RWPE2 (cell line): ENCODE data around the gene CLCF1.

Source experiments
- ATAC-seq: fragments of 200-7000 bp; cut with Tn5 transposase; 3 replicates; pipeline ENCODE4 v1.9.1; 2021; ENCODE audit warnings: low read depth
- DNase-seq: peaks from one replicate; pipeline ENCODE4 v3.0.0-alpha.2; 2020; ENCODE audit warnings: low spot score
- H3K27ac ChIP-seq: fragments of 450-650 bp; 2 replicates; pipeline ENCODE4 v1.5.1; 2017; ENCODE audit warnings: mild to moderate bottlenecking; ENCODE audit not compliant: poor library complexity, severe bottlenecking
- H3K27me3 ChIP-seq: fragments of 250-450 bp; sonication (Bioruptor Pico); 2 replicates; pipeline ENCODE4 v1.5.1; 2021; ENCODE audit warnings: mild to moderate bottlenecking, moderate library complexity; ENCODE audit not compliant: insufficient read depth, poor library complexity, severe bottlenecking
- H3K36me3 ChIP-seq: fragments of 250-450 bp; sonication (Bioruptor Pico); 2 replicates; pipeline ENCODE4 v1.5.1; 2020; ENCODE audit warnings: low read depth, mild to moderate bottlenecking, moderate library complexity
- H3K4me1 ChIP-seq: fragments of 250-450 bp; sonication (Bioruptor Pico); 2 replicates; pipeline ENCODE4 v1.5.1; 2021; ENCODE audit warnings: mild to moderate bottlenecking, moderate library complexity; ENCODE audit not compliant: insufficient read depth, poor library complexity, severe bottlenecking
- H3K4me3 ChIP-seq: fragments of 250-450 bp; sonication (Bioruptor Pico); 2 replicates; pipeline ENCODE4 v1.5.1; 2021; ENCODE audit warnings: mild to moderate bottlenecking, moderate library complexity; ENCODE audit not compliant: severe bottlenecking
- H3K9me3 ChIP-seq: fragments of 250-450 bp; sonication (Bioruptor Pico); 2 replicates; pipeline ENCODE4 v1.5.1; 2021; ENCODE audit warnings: mild to moderate bottlenecking, moderate library complexity; ENCODE audit not compliant: severe bottlenecking
- TF ChIP-seq, protein P1 (sequence below): fragments of 450-650 bp; IDR thresholded peaks from one replicate; pipeline ENCODE4 v1.5.1; 2017; ENCODE audit warnings: mild to moderate bottlenecking, moderate library complexity; ENCODE audit not compliant: poor library complexity, severe bottlenecking

CLCF1 gene

DNA sequence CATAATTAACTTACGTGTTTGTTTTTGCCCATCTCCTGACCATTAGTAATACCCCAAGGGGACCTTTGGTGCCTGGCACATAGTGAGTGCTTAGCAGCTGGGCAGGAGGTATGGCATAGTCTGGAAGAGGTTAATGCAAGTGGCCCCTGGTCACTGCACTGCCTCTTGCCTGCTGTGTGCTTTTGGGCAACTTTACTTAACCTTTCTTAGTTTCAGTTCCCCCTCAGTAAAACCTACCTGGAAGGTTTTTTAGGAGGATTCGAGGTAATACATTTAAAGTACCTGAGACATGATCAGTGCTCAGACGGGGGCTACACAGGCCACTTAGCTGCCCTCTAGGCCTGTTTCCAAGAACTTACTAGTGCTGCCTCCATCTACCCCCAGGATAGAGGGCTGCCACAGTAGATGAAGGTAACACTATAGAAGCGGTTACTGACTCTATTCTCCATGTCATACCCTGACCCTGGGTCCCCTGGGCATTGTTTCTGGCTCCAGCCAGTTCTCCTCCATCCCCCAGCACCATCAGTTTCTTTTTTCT is 23.4 kb downstream of the CLCF1 start:
- Histone ChIP-seq H3K36me3 (peaks cover 4% of the 10 kb centered on the region; the same call in 1 of the 2 replicates), H3K9me3 (no peaks in the 10 kb centered on the region), H3K4me1 (peaks cover 32% of the 10 kb centered on the region), H3K27me3 (no peaks in the 10 kb centered on the region), H3K27ac (no peak overlapping the region), H3K4me3 (no peak overlapping the region)
- ATAC-seq (no peak), DNase-seq (no peak)
- TF ChIP-seq, protein P1, sequence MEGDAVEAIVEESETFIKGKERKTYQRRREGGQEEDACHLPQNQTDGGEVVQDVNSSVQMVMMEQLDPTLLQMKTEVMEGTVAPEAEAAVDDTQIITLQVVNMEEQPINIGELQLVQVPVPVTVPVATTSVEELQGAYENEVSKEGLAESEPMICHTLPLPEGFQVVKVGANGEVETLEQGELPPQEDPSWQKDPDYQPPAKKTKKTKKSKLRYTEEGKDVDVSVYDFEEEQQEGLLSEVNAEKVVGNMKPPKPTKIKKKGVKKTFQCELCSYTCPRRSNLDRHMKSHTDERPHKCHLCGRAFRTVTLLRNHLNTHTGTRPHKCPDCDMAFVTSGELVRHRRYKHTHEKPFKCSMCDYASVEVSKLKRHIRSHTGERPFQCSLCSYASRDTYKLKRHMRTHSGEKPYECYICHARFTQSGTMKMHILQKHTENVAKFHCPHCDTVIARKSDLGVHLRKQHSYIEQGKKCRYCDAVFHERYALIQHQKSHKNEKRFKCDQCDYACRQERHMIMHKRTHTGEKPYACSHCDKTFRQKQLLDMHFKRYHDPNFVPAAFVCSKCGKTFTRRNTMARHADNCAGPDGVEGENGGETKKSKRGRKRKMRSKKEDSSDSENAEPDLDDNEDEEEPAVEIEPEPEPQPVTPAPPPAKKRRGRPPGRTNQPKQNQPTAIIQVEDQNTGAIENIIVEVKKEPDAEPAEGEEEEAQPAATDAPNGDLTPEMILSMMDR: no peak

DNA sequence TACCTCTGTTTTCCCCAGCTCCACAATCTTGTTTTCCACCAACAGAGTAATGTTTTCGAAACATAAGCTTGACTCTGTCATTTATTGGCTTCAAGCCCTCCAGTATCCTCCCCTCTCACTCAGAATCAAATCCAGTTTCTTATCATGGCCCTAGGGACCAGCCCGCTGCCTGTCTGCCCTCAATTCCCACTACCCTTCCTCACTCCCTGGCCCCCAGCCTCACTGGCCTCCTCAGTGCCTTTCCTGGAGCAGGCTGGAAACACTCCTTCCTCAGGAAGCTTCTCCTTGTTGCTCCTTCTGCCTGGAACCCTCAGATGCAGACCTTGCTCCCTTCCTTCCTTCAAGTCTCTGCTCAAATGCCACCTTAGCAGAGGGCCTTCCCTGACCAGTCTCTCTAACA is 23.9 kb downstream of the CLCF1 start:
- Histone ChIP-seq H3K4me3 (no peak overlapping the region), H3K36me3 (peaks cover 4% of the 10 kb centered on the region; the same call in 1 of the 2 replicates), H3K4me1 (peaks cover 27% of the 10 kb centered on the region), H3K27ac (no peak overlapping the region), H3K27me3 (no peaks in the 10 kb centered on the region), H3K9me3 (no peaks in the 10 kb centered on the region)
- ATAC-seq (no peak), DNase-seq (no peak)
- TF ChIP-seq, protein P1: no peak

DNA sequence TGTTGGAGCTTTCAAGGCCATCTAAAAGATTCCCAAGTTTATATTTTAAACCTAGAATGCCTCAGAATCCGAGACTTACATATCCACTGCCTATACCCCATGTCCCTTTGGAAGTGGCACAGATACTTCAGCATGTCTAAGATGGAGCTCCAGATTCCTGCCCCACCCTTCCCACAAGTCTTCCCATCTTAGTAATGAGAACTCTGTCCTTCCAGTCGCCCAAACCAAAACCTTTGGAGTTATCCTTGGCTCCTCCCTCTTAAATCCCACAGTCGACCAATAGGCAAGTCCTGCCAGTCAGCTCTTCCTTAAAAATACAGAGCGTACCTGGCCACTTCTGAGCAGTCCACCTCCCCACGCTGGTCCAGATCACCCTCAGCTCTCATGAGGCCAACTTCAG is 24.4 kb downstream of the CLCF1 start:
- ATAC-seq (no peak), DNase-seq (no peak)
- Histone ChIP-seq H3K4me3 (no peak overlapping the region), H3K27ac (no peak overlapping the region), H3K36me3 (peaks cover 4% of the 10 kb centered on the region; the same call in 1 of the 2 replicates), H3K27me3 (no peaks in the 10 kb centered on the region), H3K4me1 (peaks cover 22% of the 10 kb centered on the region), H3K9me3 (no peaks in the 10 kb centered on the region)
- TF ChIP-seq, protein P1: no peak

DNA sequence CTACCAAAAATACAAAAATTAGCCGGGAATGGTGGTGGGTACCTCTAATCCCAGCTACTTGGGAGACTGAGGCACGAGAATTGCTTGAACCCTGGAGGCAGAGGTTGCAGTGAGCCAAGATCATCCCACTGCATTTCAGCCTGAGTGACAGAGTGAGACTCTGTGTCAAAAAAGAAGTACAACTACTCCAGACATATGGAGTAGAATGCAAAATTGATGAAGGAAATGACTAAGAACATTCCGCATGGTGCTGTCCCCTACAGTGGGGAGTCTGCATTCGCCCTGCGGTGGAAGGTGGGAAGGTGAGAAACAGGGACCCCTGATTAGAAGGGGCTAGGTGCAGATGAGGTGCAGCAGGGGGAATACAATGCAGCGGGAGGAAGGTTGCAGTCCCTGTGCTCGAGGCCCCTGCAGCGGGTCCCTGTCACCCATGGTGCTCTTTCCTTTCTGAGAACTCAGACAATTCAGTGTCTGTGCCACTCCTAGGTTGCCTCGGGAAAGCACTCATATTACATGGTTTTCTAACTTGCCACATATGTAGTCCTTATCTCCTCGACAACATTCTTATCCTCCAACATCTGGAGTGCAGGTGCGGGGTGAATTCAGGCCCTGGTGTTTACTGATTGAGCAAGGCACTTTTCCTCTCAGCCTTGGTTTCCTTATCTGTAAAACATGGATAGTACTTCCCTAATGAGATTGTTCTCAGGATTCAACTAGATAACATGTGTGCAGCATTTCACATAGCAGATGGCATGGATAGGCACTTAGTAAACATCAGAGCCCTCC is 25.2 kb downstream of the CLCF1 start:
- Histone ChIP-seq H3K36me3 (peaks cover 4% of the 10 kb centered on the region; the same call in 1 of the 2 replicates), H3K27me3 (no peaks in the 10 kb centered on the region), H3K4me1 (peaks cover 20% of the 10 kb centered on the region), H3K4me3 (no peak overlapping the region), H3K9me3 (no peaks in the 10 kb centered on the region), H3K27ac (no peak overlapping the region)
- TF ChIP-seq, protein P1: no peak
- ATAC-seq (no peak), DNase-seq (no peak)
